HG03108 (cell line): ENCODE results near the gene ANKRD40.

Source experiments
- ATAC-seq: cut with Tn5 transposase; IDR thresholded peaks from one replicate; pipeline ENCODE4 v1.9.1; 2021; ENCODE audit warnings: moderate library complexity; ENCODE audit not compliant: unreplicated experiment

Gene ANKRD40

GRCh38 chr17:50672831-50673551 lies 34.7 kb downstream of the ANKRD40 start:
- ATAC-seq = no peak

GRCh38 chr17:50672071-50672470 lies 35.6 kb downstream of the ANKRD40 start:
- no peak for ATAC-seq

GRCh38 chr17:50668838-50669581 lies 38.7 kb downstream of the ANKRD40 start:
- ATAC-seq = no peak

GRCh38 chr17:50668025-50668837 lies 39.5 kb downstream of the ANKRD40 start:
- no peak for ATAC-seq

- no peak for ATAC-seq
These were observed 40.3 kb downstream of the ANKRD40 start for GRCh38 chr17:50667259-50668024.

GRCh38 chr17:50666316-50666715 lies 41.4 kb downstream of the ANKRD40 start:
- no peak for ATAC-seq

- no peak for ATAC-seq
These were observed 41.9 kb downstream of the ANKRD40 start for GRCh38 chr17:50665838-50666237.

- no peak for ATAC-seq
These were observed 42.8 kb downstream of the ANKRD40 start for GRCh38 chr17:50664788-50665458.

GRCh38 chr17:50663812-50664374 lies 43.8 kb downstream of the ANKRD40 start:
- ATAC-seq = no peak

- ATAC-seq = no peak
These were observed 45.0 kb downstream of the ANKRD40 start for GRCh38 chr17:50662632-50663225.

GRCh38 chr17:50661795-50662391 lies 45.8 kb downstream of the ANKRD40 start:
- ATAC-seq = no peak

- ATAC-seq = no peak
These were observed 46.4 kb downstream of the ANKRD40 start for GRCh38 chr17:50661348-50661747.

GRCh38 chr17:50660887-50661345 lies 46.8 kb downstream of the ANKRD40 start:
- no peak for ATAC-seq

GRCh38 chr17:50660042-50660886 lies 47.5 kb downstream of the ANKRD40 start:
- no peak for ATAC-seq

- ATAC-seq = no peak
These were observed 48.5 kb downstream of the ANKRD40 start for GRCh38 chr17:50659179-50659578.

GRCh38 chr17:50658616-50659015 lies 49.1 kb downstream of the ANKRD40 start:
- no peak for ATAC-seq

- ATAC-seq = no peak
These were observed 50.1 kb downstream of the ANKRD40 start for GRCh38 chr17:50657627-50658026.

GRCh38 chr17:50657054-50657453 lies 50.7 kb downstream of the ANKRD40 start:
- ATAC-seq = no peak
